GM21381 (cell line): ENCODE data around the gene TNNT2.

Source experiments
- ATAC-seq: cut with Tn5 transposase; IDR thresholded peaks from one replicate; pipeline ENCODE4 v1.9.1; 2021; ENCODE audit warnings: mild to moderate bottlenecking, moderate library complexity; ENCODE audit not compliant: unreplicated experiment

TNNT2 gene

DNA sequence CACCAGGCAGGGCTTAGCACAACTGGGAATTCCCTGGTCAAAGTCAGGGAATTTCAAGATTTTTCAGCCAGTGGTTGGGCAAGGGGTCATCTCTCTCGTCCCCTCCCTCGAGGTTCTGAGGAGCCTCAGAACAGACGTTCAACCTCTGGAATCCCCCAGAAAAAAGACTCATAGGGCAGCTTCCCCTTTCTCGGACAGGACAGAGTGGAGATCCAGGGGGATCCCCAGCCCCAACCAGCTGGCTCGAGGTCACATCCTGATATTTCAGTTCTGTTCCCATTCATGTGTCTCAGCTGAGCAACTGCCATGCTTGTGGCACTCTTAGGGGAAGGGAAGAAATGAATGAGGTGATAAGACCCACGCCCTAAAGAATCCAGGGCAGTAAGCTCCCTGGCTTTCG lies 26.6 kb upstream of the TNNT2 start:
- no peak for ATAC-seq

- no peak for ATAC-seq
Measured at GRCh38 chr1:201403359-201403758, 25.9 kb upstream of the TNNT2 start.

- no peak for ATAC-seq
Measured at GRCh38 chr1:201401700-201402099, 24.2 kb upstream of the TNNT2 start.

DNA sequence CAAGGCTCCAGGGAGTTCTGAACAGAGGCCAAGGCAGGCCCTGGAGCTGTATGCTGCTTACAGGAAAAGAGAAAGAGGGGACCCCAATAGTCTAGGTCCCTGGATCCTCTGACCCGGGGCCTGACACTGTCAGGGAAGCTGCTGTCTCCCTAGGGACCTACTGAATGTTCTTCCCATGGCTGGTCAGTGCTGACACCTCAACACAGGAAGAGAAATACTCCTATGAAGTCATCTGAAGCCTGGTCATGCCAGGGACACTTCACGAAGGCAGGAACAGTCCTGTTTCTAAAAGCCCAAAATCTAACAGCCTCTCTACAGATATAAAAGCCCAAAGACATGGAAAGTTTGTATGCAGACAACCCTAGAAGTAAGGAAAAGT lies 23.4 kb upstream of the TNNT2 start:
- no peak for ATAC-seq

- no peak for ATAC-seq
Measured at GRCh38 chr1:201400212-201400851, 22.9 kb upstream of the TNNT2 start.

DNA sequence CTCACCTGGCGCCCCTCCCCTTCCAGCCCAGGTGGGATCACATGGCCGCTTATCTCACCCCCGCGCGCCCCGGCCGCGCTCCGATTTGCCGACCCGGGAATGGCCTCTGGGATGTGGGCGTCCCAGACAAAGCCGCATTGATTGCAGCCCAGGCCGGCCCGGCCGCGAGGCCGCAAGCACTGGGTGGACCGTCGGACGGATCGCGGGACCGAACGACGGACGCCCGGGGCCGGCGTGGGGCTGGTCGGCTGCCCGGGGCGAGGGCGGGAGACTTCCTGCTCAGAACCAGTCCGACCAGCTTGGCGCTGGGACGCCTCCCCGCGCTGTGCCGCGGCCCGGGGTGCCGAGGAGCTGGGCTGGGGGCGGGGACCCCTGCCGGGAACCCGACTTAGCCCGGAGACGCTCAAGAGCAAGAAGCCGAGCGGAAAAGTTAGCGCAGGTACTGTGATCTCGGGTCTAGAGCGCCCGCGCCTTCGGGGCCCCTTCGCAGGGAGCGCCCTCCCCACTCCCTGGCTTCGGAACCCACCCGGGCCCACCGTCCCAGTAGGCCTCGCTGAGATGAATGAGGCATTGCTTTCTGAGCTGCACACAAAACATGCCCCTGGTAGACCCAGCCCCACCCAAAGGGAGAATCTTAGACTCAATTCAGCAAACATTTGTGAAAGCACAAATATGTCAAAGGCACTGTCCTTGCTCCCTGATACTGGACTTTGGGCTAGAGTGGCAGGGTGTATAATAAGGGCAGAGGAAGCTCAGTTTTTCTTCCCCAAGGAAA lies 22.1 kb upstream of the TNNT2 start:
- ATAC-seq, result no peak

- ATAC-seq, result no peak
Measured at GRCh38 chr1:201399018-201399351, 21.5 kb upstream of the TNNT2 start, which contains the start of gene LAD1. LAD1 (minus strand) TSS chr1:201399324; CDS start chr1:201399306, 18 bp downstream.

DNA sequence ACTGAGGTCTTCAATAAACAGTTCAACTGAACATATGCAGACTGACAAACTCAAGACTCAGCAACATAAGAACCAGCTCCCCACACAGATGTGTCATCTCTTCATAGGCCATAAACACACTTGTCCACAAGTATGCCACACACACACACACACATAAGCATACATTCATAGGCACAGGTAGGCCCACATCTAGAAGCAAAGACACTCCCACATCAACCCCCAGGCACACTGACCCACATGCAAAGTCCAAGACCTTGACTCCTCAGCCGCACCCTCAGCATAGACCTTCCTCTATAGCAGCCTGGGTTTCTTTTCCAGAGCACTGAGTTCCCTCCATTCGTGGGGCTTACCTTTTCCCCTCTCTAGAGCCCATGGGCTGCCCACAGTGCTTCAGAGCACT lies 20.2 kb upstream of the TNNT2 start:
- no peak for ATAC-seq

DNA sequence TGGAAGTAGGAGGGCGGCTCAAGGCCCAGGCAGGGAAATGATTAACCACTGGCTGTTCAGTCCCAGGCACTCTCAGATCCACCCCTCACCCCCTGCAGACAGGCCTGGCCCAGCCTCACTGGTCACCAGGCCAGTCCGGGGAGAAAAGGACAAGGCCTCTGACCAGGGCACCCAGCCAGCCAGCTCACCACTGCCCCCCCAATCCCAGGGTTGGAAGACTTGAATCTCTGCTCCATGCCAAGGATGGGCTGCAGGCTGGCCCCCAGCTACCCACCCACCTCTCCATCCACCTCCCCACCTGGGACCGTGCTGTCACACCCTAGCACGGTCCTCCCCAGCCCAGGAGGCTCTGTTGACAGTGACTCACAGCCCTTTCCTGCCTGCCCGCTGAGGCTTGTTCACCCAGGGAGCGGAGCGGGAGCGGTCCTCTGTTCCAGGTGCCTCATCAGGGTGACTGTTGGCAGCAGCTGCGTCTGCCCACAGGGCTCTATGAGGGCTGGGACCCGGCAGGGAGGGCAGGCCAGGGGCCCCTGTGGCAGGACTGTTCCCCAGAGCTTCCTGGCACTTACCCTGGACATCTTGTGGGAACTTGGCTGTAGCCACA lies 19.5 kb upstream of the TNNT2 start:
- no peak for ATAC-seq

DNA sequence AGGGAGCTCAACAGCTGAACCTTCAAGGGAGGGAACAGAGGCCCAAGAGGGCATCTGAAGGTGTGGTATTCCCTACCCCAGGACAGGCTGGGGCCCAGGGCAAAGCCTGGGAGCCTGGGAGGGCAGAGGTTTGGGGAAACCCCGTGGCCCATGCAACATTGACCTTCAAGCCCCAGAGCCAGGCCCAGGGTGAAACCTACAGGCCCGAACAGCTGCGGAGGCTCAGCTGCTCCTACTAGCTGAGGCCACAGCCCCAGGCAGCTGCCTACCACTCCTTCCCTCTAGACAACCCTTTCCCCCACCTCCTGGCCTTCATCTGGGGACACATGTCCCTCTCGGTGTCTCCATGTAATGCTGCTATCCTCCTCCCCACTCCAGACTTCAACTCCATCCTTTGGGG lies 18.5 kb upstream of the TNNT2 start:
- ATAC-seq, result no peak

- no peak for ATAC-seq
Measured at GRCh38 chr1:201394591-201394990, 17.1 kb upstream of the TNNT2 start.

- no peak for ATAC-seq
Measured at GRCh38 chr1:201393076-201393475, 15.6 kb upstream of the TNNT2 start.

- ATAC-seq, result no peak
Measured at GRCh38 chr1:201391651-201392511, 14.4 kb upstream of the TNNT2 start.

GRCh38 chr1:201391225-201391624 lies 13.7 kb upstream of the TNNT2 start:
- ATAC-seq, result no peak

DNA sequence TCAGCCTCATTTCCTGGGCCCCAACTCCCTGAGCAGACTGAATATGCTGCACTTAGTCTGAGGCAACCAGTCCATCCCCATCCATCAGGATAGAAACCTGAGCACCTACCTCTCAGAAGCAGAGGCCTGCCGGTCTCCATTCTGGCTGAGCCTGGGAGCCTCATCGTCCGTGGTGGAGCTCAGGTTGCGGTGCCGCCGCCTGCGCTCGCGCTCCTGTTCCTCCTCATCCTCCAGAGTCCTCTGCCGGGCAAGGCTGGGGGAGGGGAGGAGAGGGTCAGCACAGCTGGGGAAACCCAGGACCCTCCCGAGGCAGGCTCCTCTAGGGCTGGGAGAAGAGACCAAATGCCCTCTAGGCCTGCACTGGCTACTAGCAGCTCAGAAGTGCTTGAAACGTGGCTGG lies 11.6 kb upstream of the TNNT2 start:
- ATAC-seq, result no peak

DNA sequence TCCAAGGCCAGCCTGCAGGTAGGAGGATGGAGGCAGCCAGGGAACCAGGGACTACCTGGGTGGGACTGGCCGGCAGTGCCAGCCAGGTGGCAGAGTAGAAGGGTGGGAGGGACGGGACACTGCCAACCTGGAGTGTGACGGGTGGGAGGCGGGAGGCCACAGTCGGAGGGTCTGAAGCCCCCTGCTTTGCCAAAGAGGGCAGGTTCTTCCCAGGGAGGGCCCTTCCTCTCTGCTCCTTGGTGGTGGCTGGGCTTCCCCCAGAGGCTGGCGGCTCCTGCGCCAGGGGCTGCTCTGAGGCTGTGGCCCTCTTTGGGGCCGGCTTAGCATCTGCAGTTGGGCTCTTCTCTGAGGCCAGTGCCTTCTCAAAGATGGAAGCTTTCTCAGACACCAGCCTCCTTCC lies 8.7 kb upstream of the TNNT2 start:
- no peak for ATAC-seq

DNA sequence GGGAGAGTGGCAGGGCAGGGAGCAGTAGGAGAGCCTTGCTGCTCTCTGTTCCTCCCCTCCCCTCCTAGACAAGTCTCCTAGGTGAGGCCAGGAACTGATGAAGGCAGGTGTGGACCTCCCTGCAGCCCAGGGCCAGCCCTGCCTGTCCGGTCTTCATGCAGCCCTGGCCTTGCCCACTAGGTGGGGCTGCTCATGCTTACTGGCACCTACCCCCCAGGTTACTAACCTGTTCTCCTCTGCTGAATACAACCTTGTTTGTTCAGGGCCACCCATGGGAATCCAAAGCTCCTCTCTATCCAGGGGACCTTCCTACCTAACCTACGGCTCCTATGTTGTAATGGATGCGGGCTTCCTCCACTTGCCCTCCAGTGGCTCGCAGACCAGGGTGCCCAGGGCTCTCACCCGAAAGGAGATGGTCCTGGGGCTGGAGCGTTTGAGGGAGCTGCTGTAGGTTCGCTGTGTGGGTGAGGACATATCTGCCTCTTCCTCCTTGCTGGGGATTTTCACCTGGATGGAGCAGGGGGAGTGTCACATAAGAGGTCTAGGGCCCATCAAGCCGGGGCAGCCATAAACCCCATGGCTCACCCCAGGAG lies 7.9 kb upstream of the TNNT2 start:
- peak; percentile 77 for ATAC-seq

- no peak for ATAC-seq
Measured at GRCh38 chr1:201384406-201384782, 6.9 kb upstream of the TNNT2 start.

DNA sequence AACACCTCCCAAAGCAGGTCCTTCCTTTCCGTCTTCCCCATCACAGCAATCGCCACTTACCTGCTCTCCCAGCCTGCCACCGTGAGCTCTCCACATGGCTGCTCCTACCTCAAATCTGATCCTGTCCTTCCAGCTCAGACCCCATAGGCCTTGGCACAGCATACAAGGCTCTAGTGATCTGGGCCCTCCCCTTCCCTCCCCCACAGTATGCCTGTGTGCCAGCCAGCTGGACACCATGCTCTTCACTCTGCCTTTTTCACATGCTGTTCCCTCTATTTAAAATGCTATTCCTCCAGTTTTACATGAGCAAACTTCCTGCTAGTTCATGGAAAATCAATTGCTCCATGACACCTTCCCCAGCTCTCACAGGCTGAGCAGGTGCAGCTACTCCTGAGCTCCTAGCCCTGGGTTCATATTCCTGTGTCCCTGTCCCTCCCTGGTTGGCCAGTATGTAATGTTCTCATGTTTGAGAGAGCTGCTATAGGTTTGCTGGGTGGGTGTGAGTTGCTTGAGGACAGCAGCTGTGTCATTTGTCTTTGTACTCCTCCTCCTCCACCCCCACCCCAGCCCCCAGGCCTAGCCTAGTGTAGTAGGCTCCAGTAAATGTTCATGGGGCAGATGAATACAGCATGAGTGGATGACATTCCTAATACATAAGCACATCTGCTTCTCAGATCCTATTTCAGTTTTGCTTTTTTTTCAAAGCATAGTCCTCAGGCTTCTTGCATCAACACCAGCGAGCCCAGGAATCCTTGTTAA lies 6.3 kb upstream of the TNNT2 start:
- no peak for ATAC-seq

GRCh38 chr1:201381130-201381529 lies 3.6 kb upstream of the TNNT2 start:
- no peak for ATAC-seq
